Gastrocnemius medialis (tissue), 4 donors: ENCODE data around the gene TRDN. TPM values are rescaled to one million over a fixed set of nuclear protein-coding genes. Genes with fewer than 3 reads are reported as not detected.

Experiments
- ATAC-seq, 2 donors: fragments of 150-250 bp; one replicate each; pipeline ENCODE4 v1.9.1; 2016
- DNase-seq, 2 donors: peaks; one replicate each; pipeline ENCODE4 v3.0.0-alpha.2; 2019
- H3K27ac ChIP-seq, 4 donors: fragments of 200-600 bp; sonication (generic); 1 replicate in 1 of 4; 2 replicates in 3 of 4; pipeline ENCODE4 v1.5.1; 2016 to 2018; ENCODE audit warnings: mild to moderate bottlenecking in 2 of 4, moderate library complexity in 1 of 4
- H3K27me3 ChIP-seq, 3 donors: fragments of 200-600 bp; sonication (generic) in 2 of 3; 1 replicate in 1 of 3; 2 replicates in 2 of 3; pipeline versions ENCODE4 v1.5.1 to v1.6.0; 2016 to 2019; ENCODE audit warnings: mild to moderate bottlenecking in 1 of 3, moderate library complexity in 1 of 3
- H3K36me3 ChIP-seq, 2 donors: fragments of 200-600 bp; sonication (generic) in 1 of 2; one replicate each; pipeline ENCODE4 v1.5.1; 2017 to 2018
- H3K4me1 ChIP-seq, 2 donors: fragments of 200-600 bp; sonication (generic) in 1 of 2; one replicate each; pipeline ENCODE4 v1.5.1; 2016 to 2017; ENCODE audit warnings: mild to moderate bottlenecking in 2 of 2
- H3K4me3 ChIP-seq, 4 donors: fragments of 200-600 bp; sonication (generic) in 3 of 4; 1 replicate in 1 of 4; 2 replicates in 3 of 4; pipeline ENCODE4 v1.5.1; 2016 to 2019; ENCODE audit warnings: mild to moderate bottlenecking in 2 of 4
- H3K9me3 ChIP-seq, 3 donors: fragments of 200-600 bp; sonication (generic) in 2 of 3; 1 replicate in 1 of 3; 2 replicates in 2 of 3; pipeline ENCODE4 v1.5.1; 2016 to 2019
- CTCF ChIP-seq, 5 experiments: fragments of 450-650 bp in 3 of 5; fragments of 200-600 bp in 2 of 5; sonication (generic) in 2 of 5; IDR thresholded peaks in 4 of 5; conservative IDR thresholded peaks in 1 of 5; 1 replicate in 4 of 5; 2 replicates in 1 of 5; pipeline ENCODE4 v1.5.1; 2016 to 2019; ENCODE audit warnings: antibody characterized with exemption in 5 of 5, mild to moderate bottlenecking in 3 of 5, moderate library complexity in 3 of 5
- POLR2A ChIP-seq, 2 donors: fragments of 450-650 bp; IDR thresholded peaks; one replicate each; pipeline ENCODE4 v1.6.1; 2017; ENCODE audit warnings: antibody characterized with exemption in 2 of 2, mild to moderate bottlenecking in 2 of 2, moderate library complexity in 2 of 2
- in situ Hi-C, 4 donors: fragments of 200-750 bp; cut with MboI; loops; one replicate each; pipeline versions ENCODE4 v1.15.0 to v1.8.0; 2017; ENCODE audit warnings: low sequenced_read_pairs in 4 of 4
- intact Hi-C: fragments of 100-400 bp; cut with DNase I; formaldehyde crosslinking; loops from one replicate; pipeline ENCODE4 v1.15.1; 2023; ENCODE audit warnings: low total_unique reads
- total RNA-seq, 4 donors: library from RNA; depleted of rRNA; stranded (reverse); fragments of >200 nt; gene quantifications; one replicate each; pipeline versions ENCODE4 v1.1.0 to v1.2.3, GENCODE V29; 2016

The TRDN gene
- total RNA-seq, 4 donors from 2014 or later, result 190 to 628 (median 296) TPM

GRCh38 chr6:123648723-123649122, 12.0 kb upstream of the TRDN start:
- DNase-seq (no peak), ATAC-seq (no peak)
- Histone ChIP-seq H3K4me1 (peaks cover 0 to 10% of the 10 kb centered on the region in 2 donors), H3K27ac (no peak overlapping the region), H3K27me3 (no peaks in the 10 kb centered on the region), H3K36me3 (no peaks in the 10 kb centered on the region), H3K4me3 (no peak overlapping the region), H3K9me3 (no peaks in the 10 kb centered on the region)
- intact Hi-C loops, result no loop called here
- in situ Hi-C loops, result no loop called here
- TF ChIP-seq POLR2A (IDR thresholded peaks at IDR 0.05), result no peak
- TF ChIP-seq CTCF (IDR thresholded peaks at IDR 0.05 in 4 of 5, conservative IDR thresholded peaks at IDR 0.05 in 1 of 5), result no peak

GRCh38 chr6:123648020-123648580, 11.3 kb upstream of the TRDN start:
- in situ Hi-C loops (no loop called here), intact Hi-C loops (no loop called here)
- TF ChIP-seq POLR2A (IDR thresholded peaks at IDR 0.05) (no peak), CTCF (IDR thresholded peaks at IDR 0.05 in 4 of 5, conservative IDR thresholded peaks at IDR 0.05 in 1 of 5) (no peak)
- peaks cover 0 to 10% of the 10 kb centered on the region in 2 donors for H3K4me1 ChIP-seq
- no peaks in the 10 kb centered on the region for H3K36me3 ChIP-seq
- DNase-seq, result no peak
- H3K27ac ChIP-seq, result no peak overlapping the region
- H3K4me3 ChIP-seq, result no peak overlapping the region
- no peaks in the 10 kb centered on the region for H3K27me3 ChIP-seq
- peak in 1 of 2 donors; percentile 30 for ATAC-seq
- no peaks in the 10 kb centered on the region for H3K9me3 ChIP-seq

GRCh38 chr6:123641497-123641896, 4.7 kb upstream of the TRDN start:
- in situ Hi-C loops, result no loop called here
- peak overlapping the region; percentile 89 to 97 (median 92) for H3K27ac ChIP-seq
- ATAC-seq (peak in 1 of 2 donors; percentile 12), DNase-seq (no peak)
- no peaks in the 10 kb centered on the region for H3K36me3 ChIP-seq
- no peak overlapping the region for H3K4me3 ChIP-seq
- intact Hi-C loops, result no loop called here
- no peaks in the 10 kb centered on the region for H3K9me3 ChIP-seq
- peaks cover 30 to 44% of the 10 kb centered on the region in 2 donors for H3K4me1 ChIP-seq
- no peaks in the 10 kb centered on the region for H3K27me3 ChIP-seq
- TF ChIP-seq CTCF (IDR thresholded peaks at IDR 0.05 in 4 of 5, conservative IDR thresholded peaks at IDR 0.05 in 1 of 5) (no peak), POLR2A (IDR thresholded peaks at IDR 0.05) (no peak)

GRCh38 chr6:123640567-123641187, 3.9 kb upstream of the TRDN start:
- Histone ChIP-seq H3K4me1 (peaks cover 30 to 44% of the 10 kb centered on the region in 2 donors), H3K27me3 (no peaks in the 10 kb centered on the region), H3K9me3 (no peaks in the 10 kb centered on the region), H3K27ac (peak overlapping the region; percentile 89 to 97 (median 92)), H3K4me3 (peak overlapping the region; percentile 30 to 47 (median 36)), H3K36me3 (no peaks in the 10 kb centered on the region)
- DNase-seq (no peak), ATAC-seq (peak; percentile 70 to 77)
- TF ChIP-seq CTCF (IDR thresholded peaks at IDR 0.05 in 4 of 5, conservative IDR thresholded peaks at IDR 0.05 in 1 of 5) (no peak), POLR2A (IDR thresholded peaks at IDR 0.05) (no peak)
- in situ Hi-C loops (no loop called here), intact Hi-C loops (no loop called here)
